Panc1 (cell line): ENCODE measurements around the gene PYGO1. TPM values are rescaled to one million over a fixed set of nuclear protein-coding genes. Genes with fewer than 3 reads are reported as not detected.
"Not testable (repeated sequence)": the region's sequence is repeated elsewhere in the genome, so short reads cannot be mapped to it uniquely, and the experiment has no call there.

Experiments
- ATAC-seq: fragments of 200-7000 bp; cut with Tn5 transposase; 2 replicates; pipeline ENCODE4 v1.9.1; 2020; ENCODE audit warnings: mild to moderate bottlenecking, moderate library complexity
- BruUV-seq: library from RNA; stranded (reverse); fragments of 400-500 nt; replicated peaks from 2 replicates; lab custom pipeline; 2021; lab: Mats Ljungman, UMichigan
- CTCF ChIA-PET: fragments of 300-600 bp; sonication (Branson Sonifier 250); formaldehyde crosslinking; loops from one replicate; lab custom pipeline; 2022; ENCODE audit warnings: antibody characterized with exemption; lab: Charles Lee
- POLR2A ChIA-PET: fragments of 300-600 bp; sonication (Branson Sonifier 250); formaldehyde crosslinking; loops from one replicate; lab custom pipeline; 2022; ENCODE audit warnings: antibody characterized with exemption; lab: Charles Lee
- DNase-seq: peaks from one replicate; pipeline ENCODE4 v3.0.0-alpha.2; 2010; ENCODE audit warnings: low read depth, low spot score
- H3K27ac ChIP-seq: 2 replicates; pipeline ENCODE4 v1.5.1; 2011; ENCODE audit warnings: mild to moderate bottlenecking, low read length, inconsistent platforms
- H3K27me3 ChIP-seq: fragments of 200-500 bp; sonication (Bioruptor generic); 2 replicates; pipeline ENCODE4 v1.6.0; 2014; ENCODE audit warnings: low read length, inconsistent platforms; ENCODE audit not compliant: control insufficient read depth, insufficient read depth
- H3K36me3 ChIP-seq: fragments of 200-500 bp; sonication (Bioruptor generic); 2 replicates; pipeline ENCODE4 v1.5.1; 2014; ENCODE audit warnings: inconsistent platforms, mild to moderate bottlenecking, low read length, moderate library complexity; ENCODE audit not compliant: control insufficient read depth, insufficient read depth
- H3K4me1 ChIP-seq: 2 replicates; pipeline ENCODE4 v1.5.1; 2011; ENCODE audit warnings: inconsistent platforms, mild to moderate bottlenecking, low read length, moderate library complexity; ENCODE audit not compliant: control insufficient read depth, insufficient read depth
- H3K4me3 ChIP-seq, 2 experiments: 2 replicates each; pipeline ENCODE4 v1.5.1; 2011 to 2012; ENCODE audit warnings: low read depth in 2 of 2, low read length in 2 of 2, mild to moderate bottlenecking in 2 of 2, inconsistent platforms in 1 of 2, moderate library complexity in 1 of 2
- H3K9me3 ChIP-seq: fragments of 200-500 bp; sonication (Bioruptor generic); 2 replicates; pipeline ENCODE4 v1.5.1; 2014; ENCODE audit warnings: low read depth, mild to moderate bottlenecking, inconsistent platforms, low read length, moderate library complexity; ENCODE audit not compliant: control insufficient read depth, insufficient read depth
- TCF7L2 ChIP-seq: IDR thresholded peaks from 2 replicates; pipeline ENCODE4 v1.6.1; 2011; ENCODE audit warnings: mild to moderate bottlenecking, low read depth, low read length, inconsistent platforms
- in situ Hi-C: cut with HindIII; loops from 2 replicates; pipeline ENCODE4 v1.10.0; 2016; ENCODE audit warnings: low sequenced_read_pairs, low pct_unique_long_range_greater_than_20kb
- intact Hi-C: fragments of 100-400 bp; cut with micrococcal nuclease; formaldehyde crosslinking; loops from one replicate; pipeline ENCODE4 v1.10.0; 2022; ENCODE audit not compliant: unreplicated experiment
- total RNA-seq: library from RNA; stranded (reverse); gene quantifications from one replicate; pipeline ENCODE4 v1.2.1, GENCODE V29; 2021; ENCODE audit not compliant: unreplicated experiment
- TF ChIP-seq, protein P1 (sequence below): fragments of 450-650 bp; IDR thresholded peaks from 2 replicates; pipeline ENCODE4 v1.5.1; 2017; ENCODE audit warnings: mild to moderate bottlenecking
- TF ChIP-seq, protein P2 (sequence below), 2 experiments: IDR thresholded peaks; 2 replicates each; pipeline ENCODE4 v1.6.1; 2011 to 2012; ENCODE audit warnings: low read depth in 2 of 2, control low read depth in 1 of 2, low read length in 1 of 2, mild to moderate bottlenecking in 1 of 2, moderate library complexity in 1 of 2; ENCODE audit not compliant: insufficient read depth in 1 of 2

The PYGO1 gene
- total RNA-seq, 1 experiment from 2014 or later: 2.4 TPM

DNA sequence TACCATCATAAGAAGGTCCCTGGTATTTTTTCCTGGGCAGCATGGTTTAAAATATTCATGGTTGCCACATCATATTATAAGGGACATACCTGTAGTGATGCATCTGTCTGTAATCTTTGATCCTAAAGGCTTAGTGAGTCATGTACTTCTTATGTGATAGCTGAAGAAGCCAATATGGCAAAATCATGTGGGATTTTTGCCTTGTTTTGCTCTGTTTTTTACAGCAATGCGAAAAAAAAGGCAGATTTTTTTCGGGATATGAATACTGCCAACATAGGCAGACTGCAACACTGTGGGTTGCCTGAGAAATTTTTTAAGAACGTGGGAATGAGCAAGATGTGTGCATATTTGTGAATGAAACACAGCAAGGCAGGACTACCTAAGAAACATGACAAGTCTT lies 11.3 kb upstream of the PYGO1 start:
- POLR2A ChIA-PET: no interaction called here
- DNase-seq (no peak), ATAC-seq (no peak)
- TF ChIP-seq, protein P1, sequence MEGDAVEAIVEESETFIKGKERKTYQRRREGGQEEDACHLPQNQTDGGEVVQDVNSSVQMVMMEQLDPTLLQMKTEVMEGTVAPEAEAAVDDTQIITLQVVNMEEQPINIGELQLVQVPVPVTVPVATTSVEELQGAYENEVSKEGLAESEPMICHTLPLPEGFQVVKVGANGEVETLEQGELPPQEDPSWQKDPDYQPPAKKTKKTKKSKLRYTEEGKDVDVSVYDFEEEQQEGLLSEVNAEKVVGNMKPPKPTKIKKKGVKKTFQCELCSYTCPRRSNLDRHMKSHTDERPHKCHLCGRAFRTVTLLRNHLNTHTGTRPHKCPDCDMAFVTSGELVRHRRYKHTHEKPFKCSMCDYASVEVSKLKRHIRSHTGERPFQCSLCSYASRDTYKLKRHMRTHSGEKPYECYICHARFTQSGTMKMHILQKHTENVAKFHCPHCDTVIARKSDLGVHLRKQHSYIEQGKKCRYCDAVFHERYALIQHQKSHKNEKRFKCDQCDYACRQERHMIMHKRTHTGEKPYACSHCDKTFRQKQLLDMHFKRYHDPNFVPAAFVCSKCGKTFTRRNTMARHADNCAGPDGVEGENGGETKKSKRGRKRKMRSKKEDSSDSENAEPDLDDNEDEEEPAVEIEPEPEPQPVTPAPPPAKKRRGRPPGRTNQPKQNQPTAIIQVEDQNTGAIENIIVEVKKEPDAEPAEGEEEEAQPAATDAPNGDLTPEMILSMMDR: no peak
- TF ChIP-seq, protein P2, sequence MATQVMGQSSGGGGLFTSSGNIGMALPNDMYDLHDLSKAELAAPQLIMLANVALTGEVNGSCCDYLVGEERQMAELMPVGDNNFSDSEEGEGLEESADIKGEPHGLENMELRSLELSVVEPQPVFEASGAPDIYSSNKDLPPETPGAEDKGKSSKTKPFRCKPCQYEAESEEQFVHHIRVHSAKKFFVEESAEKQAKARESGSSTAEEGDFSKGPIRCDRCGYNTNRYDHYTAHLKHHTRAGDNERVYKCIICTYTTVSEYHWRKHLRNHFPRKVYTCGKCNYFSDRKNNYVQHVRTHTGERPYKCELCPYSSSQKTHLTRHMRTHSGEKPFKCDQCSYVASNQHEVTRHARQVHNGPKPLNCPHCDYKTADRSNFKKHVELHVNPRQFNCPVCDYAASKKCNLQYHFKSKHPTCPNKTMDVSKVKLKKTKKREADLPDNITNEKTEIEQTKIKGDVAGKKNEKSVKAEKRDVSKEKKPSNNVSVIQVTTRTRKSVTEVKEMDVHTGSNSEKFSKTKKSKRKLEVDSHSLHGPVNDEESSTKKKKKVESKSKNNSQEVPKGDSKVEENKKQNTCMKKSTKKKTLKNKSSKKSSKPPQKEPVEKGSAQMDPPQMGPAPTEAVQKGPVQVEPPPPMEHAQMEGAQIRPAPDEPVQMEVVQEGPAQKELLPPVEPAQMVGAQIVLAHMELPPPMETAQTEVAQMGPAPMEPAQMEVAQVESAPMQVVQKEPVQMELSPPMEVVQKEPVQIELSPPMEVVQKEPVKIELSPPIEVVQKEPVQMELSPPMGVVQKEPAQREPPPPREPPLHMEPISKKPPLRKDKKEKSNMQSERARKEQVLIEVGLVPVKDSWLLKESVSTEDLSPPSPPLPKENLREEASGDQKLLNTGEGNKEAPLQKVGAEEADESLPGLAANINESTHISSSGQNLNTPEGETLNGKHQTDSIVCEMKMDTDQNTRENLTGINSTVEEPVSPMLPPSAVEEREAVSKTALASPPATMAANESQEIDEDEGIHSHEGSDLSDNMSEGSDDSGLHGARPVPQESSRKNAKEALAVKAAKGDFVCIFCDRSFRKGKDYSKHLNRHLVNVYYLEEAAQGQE (IDR thresholded peaks at IDR 0.05; ENCODE audit: insufficient read depth in 1 of 2, low read depth in 2 of 2, low read length in 1 of 2): no peak
- TF ChIP-seq TCF7L2: no peak
- no peak overlapping the region for H3K4me3 ChIP-seq
- BruUV-seq: no TSS peak
- in situ Hi-C loops (no loop called here), intact Hi-C loops (no loop called here)
- CTCF ChIA-PET: no interaction called here
- H3K27ac ChIP-seq: no peak overlapping the region
- no peaks in the 10 kb centered on the region for H3K4me1 ChIP-seq
- no peaks in the 10 kb centered on the region for H3K9me3 ChIP-seq
- H3K36me3 ChIP-seq: no peaks in the 10 kb centered on the region
- no peaks in the 10 kb centered on the region for H3K27me3 ChIP-seq

DNA sequence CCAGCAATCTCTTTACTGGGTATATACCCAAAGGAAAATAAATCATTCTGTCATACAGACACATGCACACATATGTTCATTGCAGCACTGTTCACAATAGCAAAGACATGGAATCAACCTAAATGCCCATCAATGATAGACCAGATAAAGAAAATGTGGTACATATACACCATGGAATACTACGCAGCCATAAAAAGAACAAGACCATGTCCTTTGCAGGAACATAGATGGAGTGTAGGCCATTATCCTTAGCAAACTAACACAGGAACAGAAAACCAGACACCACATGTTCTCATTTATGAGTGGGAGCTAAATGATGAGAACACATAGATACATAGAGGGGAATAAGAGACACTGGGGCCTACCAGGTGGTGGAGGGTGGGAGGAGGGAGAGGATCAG lies 4.9 kb upstream of the PYGO1 start:
- DNase-seq, intact Hi-C loops, POLR2A ChIA-PET, H3K27me3 ChIP-seq, H3K9me3 ChIP-seq, in situ Hi-C loops, H3K4me1 ChIP-seq, BruUV-seq, H3K36me3 ChIP-seq, ATAC-seq, CTCF ChIA-PET, H3K27ac ChIP-seq, H3K4me3 ChIP-seq: not testable (repeated sequence)

DNA sequence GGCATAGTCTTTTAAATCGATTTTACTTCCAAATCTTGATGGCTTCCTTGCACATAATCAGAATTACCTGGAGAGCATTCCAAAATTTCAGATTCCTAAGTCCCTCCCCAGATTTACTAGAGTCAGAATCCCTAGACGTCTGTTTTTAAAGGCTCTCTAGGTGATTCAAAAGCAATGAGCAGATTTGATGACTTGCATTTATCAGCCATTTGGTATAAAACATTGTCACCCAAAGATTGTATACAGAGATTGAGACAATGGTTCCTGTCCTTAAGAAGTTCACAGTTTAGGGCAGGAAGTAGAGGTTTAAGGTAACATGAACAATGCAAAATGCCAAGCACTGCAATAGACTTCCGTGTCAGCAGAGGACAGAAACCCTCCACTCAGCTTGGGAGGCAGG lies 2.6 kb upstream of the PYGO1 start:
- Histone ChIP-seq H3K36me3 (no peaks in the 10 kb centered on the region), H3K4me1 (no peaks in the 10 kb centered on the region; the same call in 1 of the 2 replicates), H3K4me3 (no peak overlapping the region), H3K27ac (no peak overlapping the region), H3K9me3 (no peaks in the 10 kb centered on the region), H3K27me3 (peaks cover 20% of the 10 kb centered on the region)
- ATAC-seq (no peak), DNase-seq (no peak)
- in situ Hi-C loops (no loop called here), intact Hi-C loops (no loop called here)
- TF ChIP-seq, protein P2 (IDR thresholded peaks at IDR 0.05; ENCODE audit: insufficient read depth in 1 of 2, low read depth in 2 of 2, low read length in 1 of 2): no peak
- ChIA-PET POLR2A (no interaction called here), CTCF (no interaction called here)
- BruUV-seq: no TSS peak
